SU-DHL-6 (cell line): ENCODE results near the gene GCNA.

Experiments used
- H2AFZ ChIP-seq: fragments of 200-600 bp; sonication (generic); 2 replicates; pipeline ENCODE4 v1.6.1; 2014; ENCODE audit warnings: low read depth, mild to moderate bottlenecking, moderate library complexity, mixed read lengths, antibody characterized with exemption, low read length; ENCODE audit not compliant: severe bottlenecking
- H3F3A ChIP-seq: fragments of 200-600 bp; shearing (Covaris generic); 2 replicates; pipeline ENCODE4 v1.6.0; 2016; ENCODE audit warnings: antibody characterized with exemption, mild to moderate bottlenecking; ENCODE audit not compliant: insufficient read depth
- H3K27ac ChIP-seq: fragments of 200-600 bp; sonication (generic); 2 replicates; pipeline ENCODE4 v1.5.1; 2016; ENCODE audit warnings: low read depth, mild to moderate bottlenecking, low read length, moderate library complexity, mixed read lengths
- H3K27me3 ChIP-seq: fragments of 200-600 bp; sonication (generic), shearing (Covaris generic); 2 replicates; pipeline ENCODE4 v1.6.0; 2014; ENCODE audit warnings: mild to moderate bottlenecking, low read length
- H3K36me3 ChIP-seq: fragments of 200-600 bp; sonication (generic); 2 replicates; pipeline ENCODE4 v1.6.1; 2014; ENCODE audit warnings: mild to moderate bottlenecking, low read length, mixed read lengths
- H3K4me2 ChIP-seq: fragments of 300-600, 200-600 bp; shearing (Covaris generic), sonication (generic); 2 replicates; pipeline ENCODE4 v1.6.0; 2014; ENCODE audit warnings: low read length, low read depth, mild to moderate bottlenecking; ENCODE audit not compliant: poor library complexity, severe bottlenecking
- H3K4me3 ChIP-seq: fragments of 200-600 bp; sonication (generic); 2 replicates; pipeline ENCODE4 v1.5.1; 2014; ENCODE audit warnings: antibody characterized with exemption, low read length, mild to moderate bottlenecking, mixed read lengths; ENCODE audit not compliant: insufficient read depth, poor library complexity, severe bottlenecking
- H3K79me2 ChIP-seq: fragments of 200-600 bp; sonication (generic); 2 replicates; pipeline ENCODE4 v1.6.1; 2014; ENCODE audit warnings: mild to moderate bottlenecking, low read length, moderate library complexity; ENCODE audit not compliant: insufficient read depth
- H3K9ac ChIP-seq: fragments of 200-600 bp; sonication (generic); 2 replicates; pipeline ENCODE4 v1.7.0; 2014; ENCODE audit warnings: mild to moderate bottlenecking, low read length
- H3K9me2 ChIP-seq: fragments of 200-600 bp; sonication (generic); replicated peaks from 2 replicates; pipeline ENCODE4 v1.6.1; 2014; ENCODE audit warnings: low read length; ENCODE audit not compliant: insufficient read depth
- H3K9me3 ChIP-seq: fragments of 200-600 bp; sonication (generic); 2 replicates; pipeline ENCODE4 v1.6.1; 2014; ENCODE audit warnings: low read length, mixed read lengths; ENCODE audit not compliant: insufficient read depth
- H4K20me1 ChIP-seq: fragments of 200-600 bp; sonication (generic); 2 replicates; pipeline ENCODE4 v1.6.1; 2014; ENCODE audit warnings: low read depth, mild to moderate bottlenecking, antibody characterized with exemption, low read length, moderate library complexity, mixed read lengths
- CTCF ChIP-seq: fragments of 200-600 bp; sonication (generic); IDR thresholded peaks from one replicate; pipeline ENCODE4 v1.5.1; 2017; ENCODE audit warnings: antibody characterized with exemption, mild to moderate bottlenecking, low read length, moderate library complexity; ENCODE audit not compliant: insufficient read depth, poor library complexity, severe bottlenecking
- EZH2phosphoT487 ChIP-seq: fragments of 200-600 bp; sonication (generic), shearing (Covaris generic); conservative IDR thresholded peaks from 2 replicates; pipeline ENCODE4 v1.6.1; 2018; ENCODE audit warnings: mild to moderate bottlenecking, antibody characterized with exemption, low read length, moderate library complexity, mixed read lengths

GCNA gene

GRCh38 chrX:71577682-71578081 lies 555 bp upstream of the GCNA start:
- no peaks in the 10 kb centered on the region for H3K9me3 ChIP-seq

GRCh38 chrX:71579136-71579989 lies 1.1 kb downstream of the GCNA start:
- TF ChIP-seq EZH2phosphoT487 (no peak), CTCF (no peak)
- no peak overlapping the region for H2AFZ ChIP-seq
- no peak overlapping the region for H3K27ac ChIP-seq
- H3K4me3 ChIP-seq = no peak overlapping the region
- H3K27me3 ChIP-seq = no peaks in the 10 kb centered on the region
- no peaks in the 10 kb centered on the region for H3K9me2 ChIP-seq
- no peaks in the 10 kb centered on the region for H3K79me2 ChIP-seq
- H3F3A ChIP-seq = no peaks in the 10 kb centered on the region
- no peak overlapping the region for H3K9ac ChIP-seq
- no peaks in the 10 kb centered on the region for H4K20me1 ChIP-seq
- H3K36me3 ChIP-seq = 0 out of 2 replicates have a peak, but pooled peaks cover 4% of the 10 kb centered on the region
- no peaks in the 10 kb centered on the region for H3K9me3 ChIP-seq
- H3K4me2 ChIP-seq = no peak overlapping the region

More at GRCh38 chrX:71577682-71578081, 555 bp upstream of the GCNA start:
- no peaks in the 10 kb centered on the region for H4K20me1 ChIP-seq
- no peak for TF ChIP-seq EZH2phosphoT487
- no peak for TF ChIP-seq CTCF
- H3K4me3 ChIP-seq = no peak overlapping the region
- H3K9me2 ChIP-seq = no peaks in the 10 kb centered on the region
- H3F3A ChIP-seq = no peaks in the 10 kb centered on the region
- H3K36me3 ChIP-seq = peaks cover 11% of the 10 kb centered on the region; the same call in 1 of the 2 replicates
- H3K79me2 ChIP-seq = no peaks in the 10 kb centered on the region
- H3K27me3 ChIP-seq = no peaks in the 10 kb centered on the region
- no peak overlapping the region for H3K27ac ChIP-seq
- H3K9ac ChIP-seq = no peak overlapping the region
- H2AFZ ChIP-seq = no peak overlapping the region
- H3K4me2 ChIP-seq = no peak overlapping the region

- H3K27me3 ChIP-seq = no peaks in the 10 kb centered on the region
- no peak for TF ChIP-seq CTCF
- TF ChIP-seq EZH2phosphoT487 = no peak
- no peaks in the 10 kb centered on the region for H3F3A ChIP-seq
- no peak overlapping the region for H3K9ac ChIP-seq
- no peaks in the 10 kb centered on the region for H4K20me1 ChIP-seq
- H3K36me3 ChIP-seq = 0 out of 2 replicates have a peak, but pooled peaks cover 4% of the 10 kb centered on the region
- no peaks in the 10 kb centered on the region for H3K79me2 ChIP-seq
- H3K4me3 ChIP-seq = no peak overlapping the region
- no peaks in the 10 kb centered on the region for H3K9me2 ChIP-seq
- no peaks in the 10 kb centered on the region for H3K9me3 ChIP-seq
- no peak overlapping the region for H3K4me2 ChIP-seq
- no peak overlapping the region for H3K27ac ChIP-seq
- no peak overlapping the region for H2AFZ ChIP-seq
Observed at GRCh38 chrX:71579990-71580380, 1.7 kb downstream of the GCNA start.
